HPDE6-E6E7 (cell line): ENCODE measurements around the gene HOXC5.
"Not testable (repeated sequence)": the region's sequence is repeated elsewhere in the genome, so short reads cannot be mapped to it uniquely, and the experiment has no call there.

Experiments used
- DNase-seq: peaks from one replicate; pipeline ENCODE4 v3.0.0; 2011; ENCODE audit warnings: missing footprints; ENCODE audit errors: extremely low spot score

The HOXC5 gene

DNA sequence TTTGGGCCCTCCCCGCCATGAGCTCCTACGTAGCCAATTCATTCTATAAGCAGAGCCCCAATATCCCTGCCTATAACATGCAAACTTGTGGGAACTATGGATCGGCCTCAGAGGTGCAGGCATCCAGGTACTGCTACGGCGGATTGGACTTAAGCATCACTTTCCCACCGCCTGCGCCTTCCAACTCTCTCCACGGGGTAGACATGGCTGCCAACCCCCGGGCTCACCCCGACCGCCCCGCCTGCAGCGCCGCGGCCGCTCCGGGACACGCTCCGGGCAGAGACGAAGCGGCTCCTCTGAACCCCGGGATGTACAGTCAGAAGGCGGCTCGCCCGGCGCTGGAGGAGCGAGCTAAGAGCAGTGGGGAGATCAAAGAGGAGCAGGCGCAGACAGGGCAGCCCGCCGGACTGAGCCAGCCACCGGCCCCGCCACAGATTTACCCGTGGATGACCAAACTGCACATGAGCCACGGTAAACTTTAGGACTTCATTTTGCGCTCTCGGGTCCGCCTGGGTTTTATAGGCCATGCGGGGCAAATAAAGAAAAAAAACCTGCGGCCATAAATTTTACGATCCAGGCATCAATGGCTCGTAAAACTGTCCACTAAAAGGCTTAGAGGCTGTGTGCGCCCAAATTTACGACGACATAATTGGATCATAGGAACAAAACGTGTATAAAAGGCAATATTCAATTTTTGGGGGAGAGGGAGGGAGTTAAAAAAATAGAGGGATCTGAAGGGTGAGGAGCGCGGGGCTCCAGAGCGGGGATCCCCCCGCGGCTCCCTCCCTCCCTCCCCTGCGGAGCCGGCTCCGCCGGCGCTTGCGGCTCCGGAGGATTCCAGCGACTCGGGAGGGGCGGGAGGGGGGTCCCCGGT, 493 bp downstream of the HOXC5 start:
- no peak for DNase-seq

GRCh38 chr12:54033980-54034784, 1.3 kb downstream of the HOXC5 start:
- no peak for DNase-seq

- DNase-seq: no peak
These were observed 2.0 kb downstream of the HOXC5 start for GRCh38 chr12:54034785-54035310.

DNA sequence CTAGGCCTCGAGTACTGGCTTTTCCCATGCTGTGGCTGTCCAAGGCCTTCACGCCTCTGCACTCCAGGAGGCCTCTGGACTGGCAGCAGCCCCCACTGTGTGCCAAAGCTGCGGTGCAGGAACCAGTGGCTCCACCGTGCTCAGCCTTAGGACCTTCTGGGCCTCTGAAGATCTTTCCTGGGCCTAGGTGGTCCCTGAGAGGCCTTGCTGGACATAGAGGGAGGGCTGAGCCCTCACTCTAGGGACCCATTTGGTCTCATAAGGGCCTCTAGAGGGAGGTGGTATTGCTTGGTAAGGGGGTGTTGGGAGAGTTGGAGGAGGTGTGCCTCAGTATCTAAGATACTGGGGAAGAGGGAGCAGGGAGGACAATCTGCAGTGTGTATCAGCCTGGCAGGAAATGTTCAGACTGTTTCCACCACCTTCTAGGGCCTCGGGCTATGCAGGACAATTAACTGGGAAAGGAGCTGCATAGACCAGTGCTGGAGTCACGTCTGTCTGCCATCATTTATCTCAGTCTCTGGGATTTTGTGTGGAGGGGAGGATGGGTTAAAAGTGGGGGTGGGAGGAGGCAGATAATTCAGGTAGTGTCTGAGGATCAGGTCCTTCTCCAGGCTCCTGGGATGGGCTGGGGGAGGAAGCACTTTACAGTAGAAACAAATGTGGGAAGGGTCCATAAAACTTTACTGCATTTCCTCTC, 2.9 kb downstream of the HOXC5 start:
- DNase-seq: no peak

DNA sequence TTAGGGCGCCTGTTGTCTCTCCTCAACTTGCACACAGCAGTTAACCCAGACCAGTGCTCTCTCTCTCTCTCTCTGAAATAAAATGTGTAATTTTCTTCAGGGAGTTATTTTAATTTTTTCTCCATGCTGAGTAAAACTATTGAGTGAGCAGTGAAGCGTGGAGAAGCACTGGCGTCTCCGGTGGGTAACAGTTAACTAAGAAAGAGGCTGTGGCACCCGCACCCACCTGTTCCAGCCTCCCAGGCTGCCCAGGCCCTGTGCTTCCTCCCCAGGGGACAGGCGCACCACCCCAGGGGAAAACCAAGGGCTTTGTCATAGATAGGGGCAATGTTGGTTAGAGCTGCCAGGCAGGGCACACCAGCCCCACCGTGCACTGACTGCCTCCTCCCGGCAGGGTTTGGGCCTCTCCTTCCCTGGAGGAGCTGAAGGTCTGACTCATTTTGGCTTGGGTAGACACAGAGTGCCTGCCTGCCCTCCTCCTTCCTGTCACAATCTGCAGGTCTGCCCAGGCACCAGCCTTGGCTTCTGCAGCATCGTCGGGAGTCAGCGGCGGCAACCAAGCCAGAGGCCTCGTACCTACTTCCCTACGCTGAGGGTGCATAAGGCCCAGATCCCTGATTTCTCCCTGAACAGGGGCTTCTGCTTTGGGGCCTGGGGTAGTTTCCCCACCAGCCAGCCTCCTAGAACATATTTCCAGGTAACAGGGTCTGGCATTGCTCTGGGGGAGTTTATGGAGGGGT, 3.9 kb downstream of the HOXC5 start:
- no peak for DNase-seq

DNA sequence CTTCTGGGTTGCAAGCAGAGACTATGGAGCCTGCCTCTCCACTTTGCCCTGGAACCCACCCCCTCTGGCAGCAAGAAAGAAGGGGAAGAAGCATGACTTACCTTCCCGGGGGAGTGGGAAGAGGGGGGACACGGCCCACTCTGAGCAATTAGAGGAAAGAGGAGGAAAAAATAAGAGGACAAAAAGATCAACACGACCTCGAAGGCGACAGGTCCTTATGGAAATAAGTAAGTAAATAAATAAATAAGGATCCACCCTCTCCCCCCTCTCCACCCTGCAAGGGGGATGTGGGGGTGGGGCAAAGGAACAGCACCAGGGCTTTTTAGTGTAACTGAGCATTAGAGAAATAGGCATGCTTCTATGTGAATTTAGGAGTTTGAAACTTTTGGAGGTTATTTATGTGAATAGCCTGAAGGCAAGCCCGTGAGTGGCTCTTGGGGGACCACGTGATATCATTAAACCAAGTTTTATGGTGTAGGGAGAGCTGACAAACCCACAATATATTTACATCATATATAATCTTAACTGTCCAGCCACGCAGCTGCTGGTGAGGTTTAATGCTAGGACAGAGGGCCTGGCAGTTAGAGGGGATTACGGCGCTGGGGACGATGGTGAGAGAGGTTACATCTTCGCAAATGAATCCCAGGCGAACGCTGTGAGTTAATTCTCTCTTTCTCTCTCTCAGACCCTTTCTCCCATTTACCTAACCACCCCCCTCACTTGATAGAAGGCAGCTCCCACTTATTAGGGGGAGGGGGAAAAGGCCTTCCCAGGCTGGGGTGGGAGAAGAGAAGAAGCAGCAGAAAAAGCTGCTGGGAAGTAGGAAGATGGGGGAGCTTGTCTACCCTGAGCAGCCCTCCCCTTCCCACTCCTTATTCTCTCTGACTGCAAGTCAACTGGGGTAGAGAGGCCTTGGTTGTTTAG, 4.8 kb downstream of the HOXC5 start:
- no peak for DNase-seq

GRCh38 chr12:54038284-54038870, 5.5 kb downstream of the HOXC5 start:
- no peak for DNase-seq

- DNase-seq: no peak
These were observed 6.1 kb downstream of the HOXC5 start for GRCh38 chr12:54038871-54039414.

- DNase-seq: no peak
These were observed 6.7 kb downstream of the HOXC5 start for GRCh38 chr12:54039417-54040147.

GRCh38 chr12:54040148-54040494, 7.3 kb downstream of the HOXC5 start:
- no peak for DNase-seq

GRCh38 chr12:54040648-54041047, 7.8 kb downstream of the HOXC5 start:
- DNase-seq: no peak

GRCh38 chr12:54041097-54041690, 8.3 kb downstream of the HOXC5 start:
- no peak for DNase-seq

- not testable (repeated sequence) for DNase-seq
These were observed 9.2 kb downstream of the HOXC5 start for GRCh38 chr12:54042033-54042432.

DNA sequence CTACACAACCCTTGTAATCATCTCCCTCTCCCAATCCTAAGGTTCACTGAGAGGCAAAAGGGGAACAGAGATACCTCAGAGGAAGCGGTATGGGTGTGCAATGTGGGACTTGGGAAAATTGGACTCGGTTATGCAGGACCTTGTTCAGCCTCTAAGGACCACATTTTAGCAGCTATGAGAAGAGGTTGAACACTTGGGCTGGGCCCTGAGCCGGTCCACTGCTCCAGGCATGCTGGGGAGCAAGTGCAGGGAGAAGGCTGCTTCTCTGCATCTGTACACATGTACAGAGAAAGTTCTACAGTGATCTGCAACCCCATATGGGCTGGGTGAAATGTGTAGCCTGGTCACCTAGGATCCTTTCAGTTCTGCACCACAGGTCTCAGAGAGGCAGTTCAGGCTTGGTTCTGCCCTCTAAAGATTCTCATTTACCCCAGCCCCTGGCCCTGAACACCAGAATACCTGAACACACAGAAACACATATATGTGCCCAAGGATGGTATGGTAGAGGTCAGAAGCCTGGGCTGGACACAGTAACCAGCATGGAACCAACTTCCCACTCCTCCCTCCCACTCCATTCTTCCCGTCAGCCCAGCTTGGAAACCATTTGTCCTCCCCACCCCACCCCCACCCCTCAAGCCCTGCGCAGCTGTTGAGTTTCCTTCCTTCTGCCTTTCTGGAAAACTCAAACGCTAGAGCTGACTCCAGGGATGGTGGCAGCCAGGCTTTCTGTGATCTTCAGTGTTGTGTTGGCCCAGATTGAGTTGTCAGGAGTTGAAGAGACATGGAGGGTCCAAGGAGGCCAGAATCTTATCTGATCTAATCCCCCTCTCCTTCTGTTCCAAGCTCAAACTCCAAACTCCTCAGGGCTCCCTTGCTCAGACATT, 10.4 kb downstream of the HOXC5 start:
- DNase-seq: no peak

DNA sequence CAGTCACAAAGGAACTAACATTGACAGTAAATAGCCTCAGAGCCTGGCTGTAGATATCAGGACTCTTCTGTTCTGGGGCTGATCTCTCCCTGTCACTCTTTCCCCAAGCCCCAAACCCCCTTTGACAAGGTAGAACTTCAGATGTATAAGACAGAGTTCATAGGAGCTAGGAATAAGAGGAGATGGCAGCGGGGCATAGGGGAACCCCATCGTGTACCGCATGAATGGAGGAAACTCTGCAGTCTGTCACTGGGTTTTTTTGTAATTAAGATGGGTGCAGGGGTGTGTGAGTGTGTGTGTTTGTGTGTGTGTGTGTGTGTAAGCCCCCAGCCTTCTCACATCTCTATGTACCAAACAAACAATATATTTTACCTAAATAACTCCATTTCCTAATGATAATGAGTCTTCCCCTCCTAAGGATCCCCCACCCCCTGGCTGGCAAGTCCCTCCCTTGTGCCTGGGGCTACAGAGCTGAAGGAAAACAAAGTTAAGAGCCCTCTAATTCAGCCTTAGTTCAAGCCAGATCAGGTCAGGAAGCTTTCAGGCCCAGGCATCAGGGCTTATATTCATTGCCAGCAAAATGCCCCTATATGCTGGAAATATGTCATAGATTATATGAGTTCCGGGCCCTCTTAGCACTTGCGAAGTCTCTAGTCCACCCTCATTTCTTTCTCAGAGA, 11.7 kb downstream of the HOXC5 start:
- DNase-seq: no peak

- no peak for DNase-seq
These were observed 12.6 kb downstream of the HOXC5 start for GRCh38 chr12:54045401-54045800.
